Right ventricle myocardium superior (tissue), 1 donor: ENCODE measurements around the gene ZNF444. TPM values are rescaled to one million over a fixed set of nuclear protein-coding genes. Genes with fewer than 3 reads are reported as not detected.
"Not testable (repeated sequence)": the region's sequence is repeated elsewhere in the genome, so short reads cannot be mapped to it uniquely, and the experiment has no call there.

Experiments
- ATAC-seq: fragments of 200-7000 bp; cut with Tn5 transposase; one replicate; pipeline ENCODE4 v1.9.1; 2020; ENCODE audit warnings: mild to moderate bottlenecking; ENCODE audit not compliant: poor library complexity
- DNase-seq: peaks from one replicate; pipeline ENCODE4 v3.0.0-alpha.2; 2020
- intact Hi-C: fragments of 100-400 bp; cut with DNase I; formaldehyde crosslinking; loops from one replicate; pipeline ENCODE4 v1.11.2; 2022
- long read RNA-seq: library from polyadenylated mRNA; unstranded; transcript quantifications from one replicate; pipeline ENCODE4 v2.0.0, GENCODE V29; 2021
- total RNA-seq: library from RNA; stranded (reverse); fragmentation: NEBNext Ultra II Directional; extraction: Animal tissue kit (Norgen Biotek cat#: 25700); gene quantifications from one replicate; pipeline ENCODE4 v1.2.1, GENCODE V29; 2021
- donor health status: DM: no; HTN: yes; CAD: no; lungs with severe emphysema.

ZNF444 gene
- 26.7 TPM for total RNA-seq
- long read RNA-seq, full-length matches to known transcripts = 49 of 68 reads
- long read RNA-seq, partial matches to known transcripts = 11 of 68 reads
- long read RNA-seq, other reads (novel, unspliced or antisense) = 8 of 68 reads

DNA sequence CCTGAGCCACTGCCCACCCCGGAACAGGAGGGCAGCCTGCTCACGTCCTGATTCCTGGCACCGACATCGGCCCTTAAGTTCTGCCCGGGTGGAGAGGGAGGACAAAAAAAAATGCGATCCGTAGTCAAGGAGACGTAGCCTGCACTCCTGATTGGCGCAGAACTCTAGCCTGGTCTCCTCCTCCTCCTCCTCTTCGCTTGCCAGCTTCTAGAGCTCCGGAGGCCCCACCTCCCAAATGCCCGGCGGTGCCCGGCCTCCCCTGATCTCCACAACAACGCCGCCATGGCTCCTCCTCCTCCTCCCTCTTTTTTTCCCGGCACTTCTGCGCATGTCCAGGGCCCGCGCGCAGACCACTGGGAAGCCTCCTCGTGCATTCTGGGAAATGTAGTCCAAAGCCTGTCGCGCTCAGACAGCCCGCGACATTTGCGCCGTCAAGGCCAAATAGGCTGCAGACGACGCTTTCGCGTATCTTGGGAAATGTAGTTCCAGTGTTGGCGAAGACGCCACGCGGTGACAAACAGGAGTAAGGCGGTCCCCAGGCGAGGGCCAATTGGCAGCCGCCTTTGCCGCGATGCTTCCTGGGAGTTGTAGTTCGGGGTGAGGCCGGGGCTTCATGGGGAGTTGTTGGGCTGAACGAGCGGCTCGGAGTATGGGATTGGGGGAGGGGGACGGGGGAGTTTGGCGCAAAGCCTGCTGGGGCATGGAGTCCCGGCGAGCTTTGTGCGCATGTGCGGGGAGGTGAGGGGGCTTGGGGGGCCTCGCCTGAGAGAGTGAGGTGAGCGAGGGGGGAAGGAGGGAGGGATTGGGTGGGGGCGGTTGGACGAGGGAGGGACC is at the start of gene ZNF444:
Gene ZNF444 (plus strand): TSS at position 705 of the 834 bp plus-strand sequence. CDS start 5,625 bp downstream, outside the sequence.
- intact Hi-C loops = loop anchor here (2.0 kb wide), 1 partner anchor 20 kb away; the partner anchor contains the start of gene ZNF787
- peak; percentile 99 for DNase-seq
- ATAC-seq = peak; percentile 96

DNA sequence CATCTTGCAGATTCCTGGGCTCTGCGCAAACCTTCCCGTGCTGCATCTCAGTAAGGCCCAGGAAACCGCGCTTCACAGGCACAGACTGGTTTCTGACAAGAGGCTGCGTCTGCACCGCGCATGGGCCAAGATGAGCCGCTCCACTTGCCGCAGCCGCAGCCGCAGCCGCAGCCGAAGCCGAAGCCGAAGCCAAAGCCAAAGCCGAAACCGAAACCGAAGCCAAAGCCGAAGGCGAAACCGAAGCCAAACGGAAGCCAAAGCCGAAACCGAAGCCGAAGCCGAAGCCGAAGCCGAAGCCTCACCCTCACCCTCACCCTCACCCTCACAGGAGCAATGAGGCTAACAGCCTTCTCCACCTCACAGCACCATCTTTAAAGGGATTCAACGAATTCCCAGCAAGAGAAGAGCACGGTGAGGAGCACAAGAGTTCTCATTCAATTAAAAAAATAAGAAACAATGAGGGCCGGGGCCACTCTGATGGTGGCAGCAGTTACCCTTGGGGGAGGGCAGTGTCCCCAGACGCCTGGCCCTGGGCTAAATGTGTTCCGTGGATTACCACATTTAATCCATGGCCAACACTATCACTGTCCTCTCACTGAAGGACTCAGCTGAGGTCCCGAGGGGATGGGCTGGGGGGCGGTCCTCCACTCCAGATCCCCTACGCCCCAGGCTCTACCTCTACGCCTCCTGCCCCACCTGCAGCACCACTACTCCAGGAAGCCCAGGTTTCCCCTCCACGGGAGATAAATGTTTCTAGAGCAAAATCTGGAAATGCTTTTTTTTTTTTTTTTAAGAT is 49.1 kb upstream of the ZNF444 start:
- intact Hi-C loops = no loop called here
- DNase-seq (no peak), ATAC-seq (no peak)

DNA sequence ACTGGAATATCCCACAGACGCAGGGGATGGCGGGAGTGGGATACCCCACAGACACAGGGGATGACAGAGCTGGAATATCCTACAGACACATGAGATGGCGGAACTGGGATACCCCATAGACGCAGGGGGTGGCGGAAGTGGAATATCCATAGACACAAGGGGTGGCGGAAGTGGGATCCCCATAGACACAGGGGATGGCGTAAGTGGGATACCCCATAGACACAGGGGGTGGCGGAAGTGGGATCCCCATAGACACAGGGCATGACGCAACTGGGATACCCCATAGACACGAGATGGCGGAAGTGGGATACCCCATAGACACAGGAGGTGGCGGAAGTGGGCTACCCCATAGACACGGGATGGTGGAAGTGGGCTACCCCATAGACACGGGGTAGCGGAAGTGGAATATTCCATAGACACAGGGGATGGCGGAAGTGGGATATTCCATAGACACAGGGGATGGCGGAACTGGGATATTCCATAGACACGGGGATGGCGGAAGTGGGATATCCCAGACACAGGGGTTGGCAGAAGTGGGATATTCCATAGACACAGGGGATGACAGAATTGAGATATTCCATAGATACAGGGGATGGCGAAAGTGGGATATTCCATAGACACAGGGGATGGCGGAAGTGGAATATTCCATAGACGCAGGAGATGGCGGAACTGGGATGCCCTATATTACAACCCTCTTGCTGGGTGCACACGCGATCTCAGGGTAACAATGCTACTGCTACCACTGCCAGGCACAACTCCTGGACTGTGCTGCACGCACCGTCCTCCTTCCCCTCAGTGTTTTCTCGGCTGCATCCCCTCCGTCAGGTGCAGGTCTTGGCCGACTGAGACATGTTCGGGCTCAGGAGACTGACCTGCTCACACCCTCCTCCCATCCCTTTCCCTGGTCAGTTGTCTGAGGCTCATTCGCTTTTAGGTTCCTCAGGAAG is 48.1 kb upstream of the ZNF444 start:
- no peak for DNase-seq
- intact Hi-C loops = no loop called here

DNA sequence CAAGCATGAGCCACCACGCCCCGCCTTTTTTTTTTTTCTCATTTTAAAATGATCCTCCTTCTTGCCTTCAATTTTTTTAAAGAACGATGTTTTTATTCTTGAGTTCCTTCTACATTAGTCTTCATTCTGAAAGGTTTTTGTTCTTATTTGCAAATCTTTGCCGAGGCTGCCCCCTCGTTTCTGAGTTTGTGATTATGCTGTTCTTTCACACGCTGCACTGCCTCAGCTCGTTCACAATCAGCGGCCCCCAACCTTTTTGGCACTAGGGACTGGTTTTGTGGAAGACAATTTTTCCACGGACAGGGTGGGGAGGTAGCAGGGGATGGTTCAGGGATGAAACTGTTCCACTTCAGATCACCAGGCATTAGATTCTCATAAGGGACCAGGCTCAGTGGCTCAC is 46.6 kb upstream of the ZNF444 start:
- intact Hi-C loops = no loop called here
- ATAC-seq (no peak), DNase-seq (no peak)

More for the DNA sequence above, 48.1 kb upstream of the ZNF444 start:
- ATAC-seq = no peak

DNA sequence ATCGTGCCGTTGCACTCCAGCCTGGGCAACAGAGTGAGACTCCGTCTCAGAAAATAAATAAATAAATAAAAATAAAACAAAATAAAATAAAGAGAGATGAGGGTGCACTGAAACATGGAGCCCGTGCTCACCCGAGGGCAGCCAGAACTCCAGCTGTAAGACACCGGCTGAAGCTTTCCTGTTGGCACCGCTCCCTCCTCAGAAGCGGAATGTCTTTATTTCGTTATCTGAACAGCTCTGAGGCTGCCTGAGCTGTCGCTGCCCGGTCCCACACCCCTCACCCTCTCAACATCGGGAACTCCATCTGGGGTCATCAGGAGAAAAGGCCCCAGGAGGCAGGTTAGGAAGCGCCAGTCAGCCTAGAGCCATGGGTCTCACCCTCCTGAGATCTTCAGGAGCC is 44.4 kb upstream of the ZNF444 start:
- ATAC-seq (peak; percentile 49), DNase-seq (no peak)
- intact Hi-C loops = loop anchor here (5.0 kb wide), 1 partner anchor 56 kb away; no protein-coding TSS in a partner anchor

DNA sequence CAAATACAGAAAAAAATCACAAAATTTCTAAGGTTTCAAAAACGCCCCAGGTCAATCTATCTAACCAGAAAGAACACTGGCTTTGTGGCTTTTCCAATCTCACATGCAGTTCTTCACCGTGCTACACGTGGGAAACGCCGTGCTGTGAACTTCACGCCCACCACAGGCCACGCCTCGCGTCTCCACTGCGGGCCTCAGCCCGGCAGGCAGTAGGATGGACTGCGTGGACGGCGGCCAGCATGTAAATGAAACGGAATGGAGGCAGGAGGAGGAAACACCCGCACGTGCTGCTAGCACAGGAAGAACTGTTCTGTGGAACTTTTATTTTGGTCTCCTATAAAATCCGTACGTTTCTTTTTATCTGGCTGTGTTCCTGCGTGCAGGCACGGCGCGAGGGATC is 43.8 kb upstream of the ZNF444 start:
- ATAC-seq (peak; percentile 17), DNase-seq (peak; percentile 60)

DNA sequence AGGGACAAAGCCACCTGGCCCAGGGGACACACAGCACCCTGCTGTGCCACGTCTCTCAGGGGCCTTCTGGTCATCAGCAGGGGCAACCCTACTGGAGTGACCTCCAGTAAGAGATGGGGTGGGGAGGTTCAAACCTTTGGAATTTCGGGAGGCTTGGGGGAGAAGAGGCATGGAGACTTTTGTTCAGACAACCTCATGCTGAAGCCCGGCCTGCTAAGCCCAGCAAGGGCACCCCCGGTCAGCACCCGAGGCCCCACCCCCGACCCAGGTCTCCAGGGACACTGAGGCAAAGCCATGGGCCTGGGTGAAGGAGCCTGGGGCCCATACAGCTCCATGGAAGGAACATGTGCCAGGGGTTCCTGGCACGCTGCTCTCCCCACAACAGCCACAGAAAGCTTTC is 43.3 kb upstream of the ZNF444 start:
- ATAC-seq (no peak), DNase-seq (no peak)
- intact Hi-C loops = loop anchor here (5.0 kb wide), 1 partner anchor 55 kb away; no protein-coding TSS in a partner anchor

More for the DNA sequence above, 43.8 kb upstream of the ZNF444 start:
- intact Hi-C loops = loop anchor here (5.0 kb wide), 1 partner anchor 55 kb away; no protein-coding TSS in a partner anchor

DNA sequence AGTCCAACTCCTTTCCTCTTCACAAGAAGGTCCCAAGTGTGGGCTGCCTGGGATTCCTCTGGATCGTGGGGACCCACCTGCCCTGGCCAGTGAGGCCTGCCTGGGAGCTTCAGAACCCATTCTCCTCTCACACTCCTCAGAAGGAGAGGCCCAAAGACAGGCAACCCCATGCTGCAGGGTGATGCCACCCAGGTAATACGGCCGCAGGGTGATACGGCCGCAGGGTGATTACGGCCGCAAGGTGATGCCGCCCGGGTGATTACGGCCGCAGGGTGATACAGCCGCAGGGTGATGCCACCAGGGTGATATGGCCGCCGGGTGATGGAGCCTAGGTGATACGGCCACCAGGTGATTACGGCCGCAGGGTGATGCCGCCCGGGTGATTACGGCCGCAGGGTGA is 42.9 kb upstream of the ZNF444 start:
- not testable (repeated sequence) for DNase-seq, ATAC-seq
- intact Hi-C loops = loop anchor here (5.0 kb wide), 1 partner anchor 54 kb away; no protein-coding TSS in a partner anchor

DNA sequence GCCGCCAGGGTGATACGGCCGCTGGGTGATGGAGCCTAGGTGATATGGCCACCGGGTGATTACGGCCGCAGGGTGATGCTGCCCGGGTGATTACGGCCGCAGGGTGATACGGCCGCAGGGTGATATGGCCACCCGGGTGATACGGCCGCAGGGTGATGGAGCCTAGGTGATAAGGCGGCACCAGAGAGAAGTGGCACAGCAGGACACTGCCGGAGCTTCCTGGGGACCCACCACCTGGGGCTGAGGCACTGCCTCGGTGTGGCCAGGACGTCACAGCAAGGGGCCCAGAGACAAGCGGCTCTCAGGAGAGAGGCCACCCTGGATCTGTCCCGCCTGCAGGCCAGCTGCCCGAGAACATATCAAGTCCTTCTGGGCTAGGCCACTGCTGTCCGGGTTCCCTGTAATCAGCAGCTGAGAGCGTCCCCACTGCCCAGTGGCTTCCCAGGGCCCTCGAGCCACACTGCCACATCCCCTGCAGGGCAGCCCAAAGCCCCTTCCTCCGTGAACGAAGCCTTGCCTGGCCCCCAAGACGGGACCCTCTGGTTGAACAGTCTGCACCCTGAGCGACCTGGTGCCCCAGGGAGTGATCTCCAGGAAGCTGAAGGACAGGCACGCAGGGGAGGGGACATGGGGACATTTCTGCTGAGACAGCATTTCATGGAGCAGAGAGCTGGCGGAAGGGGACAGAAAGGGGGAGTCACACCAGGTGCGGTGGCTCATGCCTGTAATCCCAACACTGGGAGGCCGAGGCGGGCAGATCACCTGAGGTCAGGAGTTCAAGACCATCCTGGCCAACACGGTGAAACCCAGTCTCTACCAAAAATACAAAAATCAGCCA is 42.1 kb upstream of the ZNF444 start:
- DNase-seq = no peak
- intact Hi-C loops = loop anchor here (5.0 kb wide), 1 partner anchor 53 kb away; no protein-coding TSS in a partner anchor
- ATAC-seq = no peak

DNA sequence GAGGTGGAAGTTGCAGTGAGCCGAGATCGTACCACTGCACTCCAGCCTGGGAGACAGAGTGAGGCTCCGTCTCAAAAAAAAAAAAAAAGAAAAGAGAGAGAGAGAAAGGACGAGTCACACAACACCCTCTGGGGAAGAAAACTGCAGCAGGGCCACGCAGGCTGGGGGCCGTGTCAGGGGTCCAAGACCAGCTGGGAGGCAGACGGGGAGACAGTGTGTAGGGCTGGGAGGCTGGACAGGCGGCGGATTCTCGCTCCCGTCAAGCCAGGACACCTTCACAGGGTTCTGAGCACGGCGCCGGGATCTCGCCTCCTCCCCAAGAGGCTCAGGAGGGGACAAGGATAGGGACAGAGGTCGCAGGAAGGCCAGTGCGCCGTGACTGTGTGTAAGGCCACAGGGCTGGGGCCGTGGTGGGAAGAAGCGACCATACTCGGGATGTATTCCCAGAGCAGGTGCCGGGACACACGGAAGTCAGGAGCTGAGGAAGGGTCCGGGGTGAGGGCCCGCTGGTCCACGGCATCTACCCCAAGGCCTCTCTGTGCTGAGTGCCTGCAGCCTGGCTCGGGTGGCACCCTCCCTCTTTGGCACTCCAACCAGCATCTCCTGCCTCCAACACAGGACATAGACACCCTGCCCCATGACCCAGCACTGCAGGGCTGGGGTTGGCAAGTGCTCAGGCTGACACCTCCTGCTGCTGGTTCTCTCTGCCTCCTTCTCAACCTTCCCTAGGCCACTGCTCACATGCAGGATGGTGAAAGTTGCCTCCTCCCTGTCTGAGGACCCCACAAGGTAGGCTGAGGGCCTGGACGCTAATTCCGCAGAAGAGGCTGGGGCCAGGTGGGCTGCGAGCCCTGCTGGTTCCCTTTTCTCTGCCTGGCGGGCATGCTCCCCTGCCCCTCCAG is 41.2 kb upstream of the ZNF444 start:
- DNase-seq = no peak
- intact Hi-C loops = loop anchor here (5.0 kb wide), 1 partner anchor 52 kb away; no protein-coding TSS in a partner anchor

DNA sequence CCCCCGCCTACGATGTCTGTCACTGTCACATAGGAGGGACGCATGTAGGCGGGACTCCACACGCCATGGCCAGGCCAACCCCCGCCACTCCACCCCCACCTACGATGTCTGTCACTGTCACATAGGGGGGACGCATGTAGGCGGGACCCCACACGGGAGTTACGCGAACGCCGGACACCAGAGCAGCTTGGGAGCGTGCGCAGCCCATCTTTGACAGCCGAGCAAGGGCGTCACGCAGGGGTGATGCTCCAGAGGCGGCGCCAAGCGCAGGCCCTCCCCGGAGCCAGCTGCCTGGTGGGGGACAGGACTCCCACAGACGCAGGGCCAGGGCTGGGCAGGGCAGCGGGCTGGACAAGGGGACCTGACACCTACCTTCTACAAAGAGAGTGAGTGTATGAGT is 40.0 kb upstream of the ZNF444 start:
- ATAC-seq = no peak

More for the DNA sequence above, 41.2 kb upstream of the ZNF444 start:
- ATAC-seq = no peak

DNA sequence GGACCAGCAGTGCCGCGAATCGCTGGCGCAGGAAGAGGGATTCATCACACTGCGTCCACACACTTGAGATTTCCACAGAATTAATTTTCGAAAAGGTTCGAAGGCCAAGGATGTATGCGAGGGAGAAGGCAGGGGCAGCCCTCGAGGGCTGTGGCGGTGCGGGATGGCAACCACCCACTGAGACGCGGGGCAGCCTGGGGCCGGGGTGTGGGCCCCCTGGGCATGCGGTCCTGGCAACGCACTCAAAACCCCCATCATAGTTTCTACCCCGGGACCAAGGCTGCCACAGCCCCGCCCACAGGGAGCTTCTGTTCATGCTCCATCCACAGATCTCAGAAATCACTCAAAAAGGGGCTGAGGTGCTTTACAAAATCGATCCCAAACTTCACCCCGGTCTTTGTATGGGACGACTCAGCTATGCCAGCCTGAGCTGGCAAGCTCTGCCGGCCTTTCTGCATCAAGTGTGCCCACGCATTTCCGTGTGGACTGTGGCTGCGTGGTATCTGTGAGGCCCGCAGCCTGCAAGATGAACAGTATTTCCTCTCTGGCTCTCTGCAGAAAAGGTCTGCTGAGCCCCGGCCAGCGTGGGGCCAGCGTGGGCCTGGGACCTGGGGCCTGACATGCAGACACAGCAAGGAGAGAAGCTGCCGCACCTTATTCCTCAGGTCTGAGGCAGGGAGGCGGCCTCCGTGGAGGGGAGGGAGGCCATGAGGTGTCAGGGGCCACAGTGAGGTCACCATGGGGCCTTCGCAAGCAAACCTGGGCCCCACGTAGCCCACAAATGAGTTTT is 39.1 kb upstream of the ZNF444 start:
- intact Hi-C loops = no loop called here
- DNase-seq (no peak), ATAC-seq (no peak)

More for the DNA sequence above, 40.0 kb upstream of the ZNF444 start:
- DNase-seq = no peak
- intact Hi-C loops = no loop called here

DNA sequence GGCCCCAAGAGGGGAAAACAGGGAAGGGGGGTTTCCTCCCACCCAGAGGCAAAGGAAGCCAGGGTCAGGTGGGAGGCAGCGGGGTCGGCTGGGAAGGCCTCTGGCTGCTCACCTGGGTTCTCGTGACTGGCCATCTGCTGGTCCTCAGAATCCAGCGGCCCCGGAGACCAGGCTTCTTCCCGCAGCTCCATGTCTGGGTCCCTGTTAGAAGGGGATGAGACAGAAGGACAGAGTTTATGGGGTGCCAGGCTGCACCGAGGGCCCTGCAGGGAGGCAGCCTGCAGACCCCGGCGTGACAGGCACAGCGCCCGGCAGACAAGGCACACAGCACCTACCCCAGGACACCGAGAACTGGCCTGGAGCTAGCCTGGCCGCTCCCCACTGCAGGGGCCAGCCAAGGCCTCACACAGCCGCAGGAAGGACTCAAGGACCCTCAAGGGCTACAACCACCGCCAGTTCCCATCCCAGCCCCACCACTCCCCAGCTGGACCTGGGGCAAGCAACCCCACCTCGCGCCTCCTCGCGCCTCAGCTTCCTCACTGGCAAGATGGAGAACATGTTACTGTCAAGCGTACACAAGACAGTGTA is 38.0 kb upstream of the ZNF444 start:
- intact Hi-C loops = no loop called here
- DNase-seq (no peak), ATAC-seq (no peak)

DNA sequence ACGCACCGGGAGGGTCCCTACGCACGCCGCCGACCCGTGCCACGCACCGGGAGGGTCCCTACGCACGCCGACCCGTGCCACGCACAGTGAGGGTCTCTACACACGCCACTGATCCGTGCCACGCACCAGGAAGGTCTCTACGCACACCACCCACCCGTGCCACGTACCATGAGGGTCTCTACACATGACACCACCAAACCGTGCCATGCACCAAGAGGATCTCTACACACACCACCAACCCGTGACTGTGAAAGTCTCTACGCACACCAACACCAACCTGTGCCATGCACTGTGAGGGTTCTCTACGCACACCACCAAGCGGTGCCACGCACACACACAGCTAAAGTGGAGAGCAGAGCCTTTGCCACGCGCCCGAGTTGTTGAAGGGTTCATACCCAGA is 36.7 kb upstream of the ZNF444 start:
- intact Hi-C loops = no loop called here
- ATAC-seq (no peak), DNase-seq (no peak)

DNA sequence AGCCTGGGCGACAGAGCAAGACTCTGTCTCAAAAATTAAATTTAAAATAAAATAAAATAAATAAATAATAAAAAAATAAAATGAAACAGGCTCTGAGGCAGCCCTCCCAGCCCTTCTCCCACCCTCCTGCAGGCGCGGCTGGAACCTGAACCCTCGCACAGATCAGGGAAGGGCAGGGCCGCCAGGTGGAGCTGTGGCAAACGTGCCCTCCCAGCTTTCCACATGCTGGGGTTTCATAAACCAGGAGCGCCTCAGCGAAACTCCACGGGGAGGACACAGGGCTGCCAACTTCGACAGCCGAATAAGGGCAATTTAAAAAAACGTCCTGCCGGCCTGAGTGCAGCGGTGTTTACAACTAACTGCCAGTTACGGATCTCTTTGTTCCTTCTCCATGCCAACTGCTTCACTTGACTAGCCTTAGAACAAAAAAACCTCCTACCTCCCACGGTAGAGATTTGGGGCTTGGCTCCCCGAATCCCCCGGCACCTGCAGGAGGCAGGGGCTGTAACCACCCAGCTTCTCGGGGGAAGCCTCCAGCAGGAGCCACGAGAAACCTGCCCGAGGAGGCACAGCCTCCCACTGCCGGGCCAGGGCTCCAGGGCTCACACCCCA is 35.9 kb upstream of the ZNF444 start:
- DNase-seq (peak; percentile 83), ATAC-seq (peak; percentile 81)
- intact Hi-C loops = no loop called here
